ENCODE data around the gene GPR137.

GPR137 gene

DNA sequence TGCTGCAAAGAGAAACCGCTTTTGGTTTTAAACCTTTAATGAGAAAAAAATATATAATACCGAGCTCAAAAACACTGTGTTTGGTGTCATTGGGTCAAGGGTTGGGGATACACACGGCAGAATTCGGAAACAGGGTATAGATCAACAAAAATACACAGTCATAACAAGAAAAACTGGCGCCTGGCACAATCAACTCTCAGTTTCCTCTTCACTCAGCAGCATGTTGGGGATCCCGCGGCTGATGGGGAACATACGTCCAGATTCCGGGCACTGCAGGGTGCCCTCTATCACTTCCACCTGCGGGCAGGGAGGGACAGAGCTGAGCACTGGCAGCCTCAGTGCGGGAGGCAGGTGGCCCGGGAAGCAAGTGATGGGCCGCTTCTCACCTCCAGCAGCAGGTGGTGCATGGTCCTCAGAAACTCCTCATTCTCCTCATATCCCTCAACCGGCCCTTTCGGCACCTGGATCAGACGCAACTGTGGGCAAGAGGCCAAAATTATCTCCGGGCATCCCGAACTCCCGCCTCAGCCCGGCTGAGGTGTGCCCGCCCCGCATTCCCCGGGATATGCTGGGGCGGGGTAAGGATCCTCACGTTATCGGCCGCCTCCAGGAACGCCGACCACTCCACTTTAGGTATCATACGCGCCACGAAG, 31.1 kb downstream of the GPR137 start:
- TF ChIP-seq EZH2phosphoT487 (IDR thresholded peaks at IDR 0.05; ENCODE audit: borderline replicate concordance, low read length) = no peak
- TF ChIP-seq, protein P1, sequence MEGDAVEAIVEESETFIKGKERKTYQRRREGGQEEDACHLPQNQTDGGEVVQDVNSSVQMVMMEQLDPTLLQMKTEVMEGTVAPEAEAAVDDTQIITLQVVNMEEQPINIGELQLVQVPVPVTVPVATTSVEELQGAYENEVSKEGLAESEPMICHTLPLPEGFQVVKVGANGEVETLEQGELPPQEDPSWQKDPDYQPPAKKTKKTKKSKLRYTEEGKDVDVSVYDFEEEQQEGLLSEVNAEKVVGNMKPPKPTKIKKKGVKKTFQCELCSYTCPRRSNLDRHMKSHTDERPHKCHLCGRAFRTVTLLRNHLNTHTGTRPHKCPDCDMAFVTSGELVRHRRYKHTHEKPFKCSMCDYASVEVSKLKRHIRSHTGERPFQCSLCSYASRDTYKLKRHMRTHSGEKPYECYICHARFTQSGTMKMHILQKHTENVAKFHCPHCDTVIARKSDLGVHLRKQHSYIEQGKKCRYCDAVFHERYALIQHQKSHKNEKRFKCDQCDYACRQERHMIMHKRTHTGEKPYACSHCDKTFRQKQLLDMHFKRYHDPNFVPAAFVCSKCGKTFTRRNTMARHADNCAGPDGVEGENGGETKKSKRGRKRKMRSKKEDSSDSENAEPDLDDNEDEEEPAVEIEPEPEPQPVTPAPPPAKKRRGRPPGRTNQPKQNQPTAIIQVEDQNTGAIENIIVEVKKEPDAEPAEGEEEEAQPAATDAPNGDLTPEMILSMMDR (IDR thresholded peaks at IDR 0.05; ENCODE audit: low read depth, low read length, poor library complexity, severe bottlenecking) = peak; percentile 38
- peak overlapping the region; percentile 79 for H3K4me2 ChIP-seq (ENCODE audit: low read length)
- H3K9me2 ChIP-seq (replicated peaks; ENCODE audit: control insufficient read depth, low read length) = no peaks in the 10 kb centered on the region
- H3K79me2 ChIP-seq (ENCODE audit: control insufficient read depth, low read length) = peaks cover 49% of the 10 kb centered on the region
- H4K20me1 ChIP-seq (ENCODE audit: control insufficient read depth, insufficient read depth, low read depth, low read length) = no peaks in the 10 kb centered on the region
- peaks cover 19% of the 10 kb centered on the region for H3F3A ChIP-seq (ENCODE audit: control insufficient read depth, insufficient read depth)
- H3K36me3 ChIP-seq (ENCODE audit: control insufficient read depth, low read length) = peaks cover 64% of the 10 kb centered on the region
- H3K9me3 ChIP-seq (ENCODE audit: control insufficient read depth, insufficient read depth, low read length) = no peaks in the 10 kb centered on the region
- H3K4me1 ChIP-seq (ENCODE audit: control insufficient read depth, low read length) = peaks cover 28% of the 10 kb centered on the region
- H3K4me3 ChIP-seq (ENCODE audit: low read length) = peak overlapping the region; percentile 91
- H3K27ac ChIP-seq (ENCODE audit: low read depth, low read length) = peak overlapping the region; percentile 93
- no peaks in the 10 kb centered on the region for H3K27me3 ChIP-seq (ENCODE audit: control insufficient read depth, low read length)

GRCh38 chr11:64317325-64317960, 31.8 kb downstream of the GPR137 start, which contains the start of gene TRMT112:
TRMT112 (minus strand) TSS chr11:64317559; CDS start chr11:64317526, 33 bp downstream.
- Histone ChIP-seq H3K79me2 (ENCODE audit: control insufficient read depth, low read length) (peaks cover 48% of the 10 kb centered on the region), H3K4me3 (ENCODE audit: low read length) (peak within 1 kb of the TSS; percentile 91), H3K4me1 (ENCODE audit: control insufficient read depth, low read length) (peaks cover 28% of the 10 kb centered on the region), H3K9me3 (ENCODE audit: control insufficient read depth, insufficient read depth, low read length) (no peaks in the 10 kb centered on the region), H3K4me2 (ENCODE audit: low read length) (peak within 1 kb of the TSS; percentile 79), H3K27me3 (ENCODE audit: control insufficient read depth, low read length) (no peaks in the 10 kb centered on the region), H3K36me3 (ENCODE audit: control insufficient read depth, low read length) (peaks cover 67% of the 10 kb centered on the region), H3F3A (ENCODE audit: control insufficient read depth, insufficient read depth) (peaks cover 19% of the 10 kb centered on the region), H3K9me2 (replicated peaks; ENCODE audit: control insufficient read depth, low read length) (no peaks in the 10 kb centered on the region), H4K20me1 (ENCODE audit: control insufficient read depth, insufficient read depth, low read depth, low read length) (no peaks in the 10 kb centered on the region), H3K27ac (ENCODE audit: low read depth, low read length) (peak within 1 kb of the TSS; percentile 93)
- TF ChIP-seq EZH2phosphoT487 (IDR thresholded peaks at IDR 0.05; ENCODE audit: borderline replicate concordance, low read length) = no peak
- TF ChIP-seq, protein P1 (IDR thresholded peaks at IDR 0.05; ENCODE audit: low read depth, low read length, poor library complexity, severe bottlenecking) = no peak

DNA sequence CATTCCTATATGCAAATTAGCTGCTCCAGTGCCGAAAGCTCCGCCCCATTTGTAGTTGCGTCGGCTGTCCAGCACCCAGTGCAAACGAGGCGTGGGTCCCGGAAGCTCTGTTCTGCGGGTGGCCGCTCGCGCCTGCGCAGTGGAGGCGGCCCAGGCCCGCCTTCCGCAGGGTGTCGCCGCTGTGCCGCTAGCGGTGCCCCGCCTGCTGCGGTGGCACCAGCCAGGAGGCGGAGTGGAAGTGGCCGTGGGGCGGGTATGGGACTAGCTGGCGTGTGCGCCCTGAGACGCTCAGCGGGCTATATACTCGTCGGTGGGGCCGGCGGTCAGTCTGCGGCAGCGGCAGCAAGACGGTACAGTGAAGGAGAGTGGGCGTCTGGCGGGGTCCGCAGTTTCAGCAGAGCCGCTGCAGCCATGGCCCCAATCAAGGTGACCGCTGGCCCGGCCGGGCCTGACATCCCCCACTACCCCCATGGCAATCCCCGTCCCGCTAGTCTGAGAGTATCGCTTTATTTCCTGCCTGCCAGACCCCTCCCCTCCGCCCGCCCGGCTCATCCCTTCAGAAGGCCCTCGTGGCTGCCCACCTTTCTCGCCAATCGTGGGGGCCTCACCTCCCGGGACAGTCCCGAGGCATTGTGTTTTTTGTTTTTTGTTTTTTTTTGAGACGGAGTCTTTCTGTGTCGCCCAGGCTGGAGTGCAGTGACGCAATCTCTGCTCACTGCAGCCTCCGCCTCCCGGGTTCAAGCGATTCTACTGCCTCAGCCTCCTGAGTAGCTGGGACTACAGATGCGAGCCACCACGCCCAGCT, 32.5 kb downstream of the GPR137 start, which contains the start of gene PRDX5:
Gene PRDX5, plus strand, starts transcription at position 161 of the 805 bp plus-strand sequence. Its CDS starts 95 bp downstream, at position 256.
- Histone ChIP-seq H3K9me2 (replicated peaks; ENCODE audit: control insufficient read depth, low read length) (no peaks in the 10 kb centered on the region), H3K27me3 (ENCODE audit: control insufficient read depth, low read length) (no peaks in the 10 kb centered on the region), H3K4me2 (ENCODE audit: low read length) (peak within 1 kb of the TSS; percentile 79), H3K36me3 (ENCODE audit: control insufficient read depth, low read length) (peaks cover 66% of the 10 kb centered on the region), H3K27ac (ENCODE audit: low read depth, low read length) (peak within 1 kb of the TSS; percentile 93), H3K79me2 (ENCODE audit: control insufficient read depth, low read length) (peaks cover 41% of the 10 kb centered on the region), H3F3A (ENCODE audit: control insufficient read depth, insufficient read depth) (peaks cover 16% of the 10 kb centered on the region), H3K4me3 (ENCODE audit: low read length) (peak within 1 kb of the TSS; percentile 91), H3K4me1 (ENCODE audit: control insufficient read depth, low read length) (peaks cover 28% of the 10 kb centered on the region), H3K9me3 (ENCODE audit: control insufficient read depth, insufficient read depth, low read length) (no peaks in the 10 kb centered on the region), H4K20me1 (ENCODE audit: control insufficient read depth, insufficient read depth, low read depth, low read length) (no peaks in the 10 kb centered on the region)
- no peak for TF ChIP-seq EZH2phosphoT487 (IDR thresholded peaks at IDR 0.05; ENCODE audit: borderline replicate concordance, low read length)
- TF ChIP-seq, protein P1 (IDR thresholded peaks at IDR 0.05; ENCODE audit: low read depth, low read length, poor library complexity, severe bottlenecking) = peak; percentile 51
